Activated T-helper 1 cell treated with anti-CD3 and anti-CD28 coated beads, Interleukin-12 subunit alpha, Interleukin-12 subunit beta, Interleukin-2, Interleukin-4 antibody, amounts not matched to agents 30 ng/mL and 10 ng/mL and 1 ng/mL, durations not matched to agents 14 hours and 24 hours and 36 hours (primary cell): Measurements from ENCODE around the gene RAB11FIP3. TPM values are rescaled to one million over a fixed set of nuclear protein-coding genes. Genes with fewer than 3 reads are reported as not detected.

Experiments
- DNase-seq: peaks from one replicate; pipeline ENCODE4 v3.0.0; 2021; ENCODE audit warnings: low spot score
- H3K27ac Mint-ChIP-seq: one replicate; pipeline ENCODE4 v1.8.0; 2021; ENCODE audit warnings: mild to moderate bottlenecking, mixed read lengths
- H3K27me3 Mint-ChIP-seq: one replicate; pipeline ENCODE4 v1.8.0; 2022; ENCODE audit warnings: mild to moderate bottlenecking, moderate library complexity, mixed read lengths; ENCODE audit not compliant: insufficient read depth
- H3K36me3 Mint-ChIP-seq: one replicate; pipeline ENCODE4 v1.8.0; 2021; ENCODE audit warnings: low read depth, mixed read lengths
- H3K4me1 Mint-ChIP-seq: one replicate; pipeline ENCODE4 v1.8.0; 2021; ENCODE audit warnings: low read depth, mixed read lengths
- H3K4me3 Mint-ChIP-seq: one replicate; pipeline ENCODE4 v1.8.0; 2021; ENCODE audit warnings: mild to moderate bottlenecking, moderate library complexity, mixed read lengths
- H3K9me3 Mint-ChIP-seq: one replicate; pipeline ENCODE4 v1.8.0; 2021; ENCODE audit warnings: mixed read lengths
- intact Hi-C: fragments of 100-400 bp; cut with micrococcal nuclease; formaldehyde crosslinking; loops from one replicate; pipeline ENCODE4 v1.15.1; 2024
- total RNA-seq: library from RNA; stranded (reverse); gene quantifications from 2 replicates; pipeline ENCODE4 v1.2.3, GENCODE V29; 2022

The RAB11FIP3 gene
- total RNA-seq, 1 donor from 2014 or later: 47.5 TPM

DNA sequence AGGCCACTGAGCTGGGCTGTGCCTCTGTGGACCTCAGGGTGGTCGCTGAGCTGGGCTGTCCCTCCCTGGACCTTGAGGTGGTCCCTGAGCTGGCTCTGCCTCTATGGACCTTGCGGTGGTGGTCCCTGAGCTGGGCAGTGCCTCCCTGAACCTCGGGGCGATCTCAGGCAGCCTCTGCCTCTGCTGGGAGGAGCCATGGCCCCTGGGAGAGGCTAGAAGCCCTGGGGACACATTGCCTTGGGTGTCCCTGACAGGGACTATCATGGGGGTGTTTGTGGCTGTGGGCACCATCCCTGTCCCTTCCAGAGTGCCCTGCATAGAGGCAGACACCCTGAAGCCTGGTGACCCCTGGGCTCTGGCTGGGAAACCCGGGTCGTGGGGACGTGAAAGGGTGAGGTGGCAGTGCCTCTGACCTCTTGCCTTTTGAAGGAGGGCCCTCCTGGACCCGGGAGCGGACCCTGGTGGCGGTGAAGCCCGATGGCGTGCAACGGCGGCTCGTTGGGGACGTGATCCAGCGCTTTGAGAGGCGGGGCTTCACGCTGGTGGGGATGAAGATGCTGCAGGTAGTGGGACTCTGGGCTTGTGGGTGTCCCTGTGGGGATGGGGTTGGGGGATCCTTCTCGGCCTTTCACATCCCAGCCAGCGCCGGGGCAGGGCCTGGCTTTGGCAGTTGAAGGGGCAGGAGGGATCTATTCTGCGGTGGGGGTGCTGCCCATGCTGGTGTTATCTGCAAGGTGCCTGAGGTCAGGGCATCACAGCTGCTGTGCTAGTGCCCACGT, 26.7 kb upstream of the RAB11FIP3 start:
- Mint-ChIP-seq H3K27ac (peak overlapping the region; percentile 67), H3K4me1 (peaks cover 19% of the 10 kb centered on the region), H3K4me3 (peak overlapping the region; percentile 87), H3K27me3 (peaks cover 11% of the 10 kb centered on the region), H3K36me3 (no peaks in the 10 kb centered on the region), H3K9me3 (no peaks in the 10 kb centered on the region)
- intact Hi-C loops: no loop called here
- DNase-seq: no peak

DNA sequence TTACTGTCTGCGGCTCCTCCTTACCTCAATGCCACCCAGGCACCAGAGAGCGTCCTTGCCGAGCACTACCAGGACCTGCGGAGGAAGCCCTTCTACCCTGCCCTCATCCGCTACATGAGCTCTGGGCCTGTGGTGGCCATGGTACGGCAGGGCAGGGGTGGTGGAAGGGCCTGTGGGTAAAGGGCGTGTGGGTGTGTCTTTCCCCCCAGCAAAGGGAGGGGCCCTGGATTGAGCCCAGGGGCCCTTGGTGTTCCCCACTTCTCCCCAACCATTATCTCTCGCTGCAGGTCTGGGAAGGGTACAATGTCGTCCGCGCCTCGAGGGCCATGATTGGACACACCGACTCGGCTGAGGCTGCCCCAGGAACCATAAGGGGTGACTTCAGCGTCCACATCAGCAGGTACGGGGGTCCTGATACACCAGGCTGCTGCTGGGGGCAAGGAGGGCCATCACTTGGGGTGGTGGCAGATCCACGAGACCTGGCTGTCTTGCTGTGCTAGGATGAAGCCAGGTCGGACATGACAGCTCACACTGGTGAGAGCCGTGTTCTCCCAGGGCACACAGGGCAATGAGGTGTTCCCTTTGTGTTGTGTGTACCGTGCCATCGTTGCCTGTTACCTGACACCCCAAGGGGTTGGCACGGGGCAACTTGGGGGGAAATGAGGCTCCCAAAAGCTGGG, 26.0 kb upstream of the RAB11FIP3 start:
- DNase-seq: no peak
- peaks cover 11% of the 10 kb centered on the region for H3K27me3 Mint-ChIP-seq
- H3K4me1 Mint-ChIP-seq: peaks cover 19% of the 10 kb centered on the region
- peak overlapping the region; percentile 87 for H3K4me3 Mint-ChIP-seq
- H3K9me3 Mint-ChIP-seq: no peaks in the 10 kb centered on the region
- no peak overlapping the region for H3K27ac Mint-ChIP-seq
- no peaks in the 10 kb centered on the region for H3K36me3 Mint-ChIP-seq
- intact Hi-C loops: loop anchor here (2.0 to 5.0 kb wide), 4 partner anchors 29 to 1213 kb away; partner anchors contain the start of genes CAPN15, CRAMP1, IFT140 and METTL26

DNA sequence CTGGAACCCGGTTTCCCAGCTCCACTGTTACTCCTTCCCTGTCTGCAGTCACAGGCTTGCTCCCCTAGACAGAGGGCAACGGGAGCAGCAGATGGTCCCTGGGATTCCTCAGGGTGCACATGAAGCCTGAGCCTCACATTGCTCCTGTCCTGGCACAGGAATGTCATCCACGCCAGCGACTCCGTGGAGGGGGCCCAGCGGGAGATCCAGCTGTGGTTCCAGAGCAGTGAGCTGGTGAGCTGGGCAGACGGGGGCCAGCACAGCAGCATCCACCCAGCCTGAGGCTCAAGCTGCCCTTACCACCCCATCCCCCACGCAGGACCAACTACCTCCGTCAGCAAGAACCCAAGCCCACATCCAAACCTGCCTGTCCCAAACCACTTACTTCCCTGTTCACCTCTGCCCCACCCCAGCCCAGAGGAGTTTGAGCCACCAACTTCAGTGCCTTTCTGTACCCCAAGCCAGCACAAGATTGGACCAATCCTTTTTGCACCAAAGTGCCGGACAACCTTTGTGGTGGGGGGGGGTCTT, 25.3 kb upstream of the RAB11FIP3 start:
- peaks cover 11% of the 10 kb centered on the region for H3K27me3 Mint-ChIP-seq
- H3K9me3 Mint-ChIP-seq: no peaks in the 10 kb centered on the region
- H3K27ac Mint-ChIP-seq: peak overlapping the region; percentile 66
- intact Hi-C loops: loop anchor here (2.0 to 5.0 kb wide), 4 partner anchors 29 to 1212 kb away; partner anchors contain the start of genes CAPN15, CRAMP1, IFT140 and METTL26
- peaks cover 19% of the 10 kb centered on the region for H3K4me1 Mint-ChIP-seq
- no peaks in the 10 kb centered on the region for H3K36me3 Mint-ChIP-seq
- peak overlapping the region; percentile 87 for H3K4me3 Mint-ChIP-seq
- no peak for DNase-seq

DNA sequence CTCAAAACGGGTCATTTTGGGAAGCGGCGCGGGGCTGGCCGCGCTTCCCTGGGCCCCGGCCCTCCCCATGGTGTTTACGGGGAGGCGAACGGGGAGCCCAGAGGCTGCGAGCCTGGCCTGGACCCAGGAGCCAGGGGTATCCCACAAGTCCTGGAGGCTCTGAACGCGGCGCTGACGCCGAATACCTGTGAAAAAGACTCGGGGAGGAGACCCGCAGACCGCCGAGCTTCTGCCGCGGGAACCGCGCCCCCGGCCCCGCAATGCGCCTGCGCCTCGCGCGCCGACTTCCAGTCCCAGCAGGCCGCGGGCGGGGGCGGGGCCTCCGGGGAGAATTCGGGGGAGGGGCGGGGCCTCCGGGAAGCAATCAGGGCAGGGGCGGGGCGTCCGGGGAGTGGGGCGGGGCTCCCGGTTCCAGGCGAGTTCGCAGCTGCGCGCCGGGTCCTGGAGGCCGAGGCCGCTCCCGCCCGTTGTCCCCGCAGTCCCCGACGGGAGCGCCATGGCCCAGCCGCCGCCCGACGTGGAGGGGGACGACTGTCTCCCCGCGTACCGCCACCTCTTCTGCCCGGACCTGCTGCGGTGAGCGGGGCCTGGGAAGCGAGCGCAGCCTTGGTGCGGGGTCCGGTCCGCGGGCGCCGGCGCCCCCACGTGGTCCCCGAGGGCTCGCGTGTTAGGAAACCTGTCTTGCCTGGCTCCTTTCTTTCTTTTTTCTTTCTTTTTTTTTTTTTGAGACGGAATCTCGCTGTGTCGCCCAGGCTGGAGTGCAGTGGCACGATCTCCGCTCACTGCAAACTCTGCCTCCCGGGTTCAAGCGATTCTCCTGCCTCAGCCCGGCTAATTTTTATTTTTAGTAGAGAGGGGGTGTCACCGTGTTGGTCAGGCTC, 23.7 kb upstream of the RAB11FIP3 start, which contains the start of gene DECR2:
Gene DECR2 (plus strand): TSS at position 418 of the 881 bp plus-strand sequence. CDS start 79 bp downstream, at position 497.
- peaks cover 11% of the 10 kb centered on the region for H3K4me1 Mint-ChIP-seq
- intact Hi-C loops: loop anchor here (1.0 to 5.0 kb wide), 8 partner anchors 19 to 1211 kb away; partner anchors contain the start of genes AXIN1, CAPN15, CRAMP1 and IFT140
- H3K4me3 Mint-ChIP-seq: peak within 1 kb of the TSS; percentile 87

GRCh38 chr16:404971-405486, 20.4 kb upstream of the RAB11FIP3 start:
- Mint-ChIP-seq H3K27ac (no peak overlapping the region), H3K9me3 (no peaks in the 10 kb centered on the region), H3K4me3 (no peak overlapping the region), H3K4me1 (peaks cover 8% of the 10 kb centered on the region), H3K36me3 (no peaks in the 10 kb centered on the region), H3K27me3 (no peaks in the 10 kb centered on the region)
- DNase-seq: no peak
- intact Hi-C loops: loop anchor here (5.0 kb wide), 1 partner anchor 1207 kb away; the partner anchor contains the start of genes CRAMP1 and IFT140

More for the DNA sequence above, 23.7 kb upstream of the RAB11FIP3 start, which contains the start of gene DECR2:
- Mint-ChIP-seq H3K9me3 (no peaks in the 10 kb centered on the region), H3K27ac (peak within 1 kb of the TSS; percentile 58), H3K36me3 (no peaks in the 10 kb centered on the region), H3K27me3 (peaks cover 2% of the 10 kb centered on the region)
- peak; percentile 90 for DNase-seq

DNA sequence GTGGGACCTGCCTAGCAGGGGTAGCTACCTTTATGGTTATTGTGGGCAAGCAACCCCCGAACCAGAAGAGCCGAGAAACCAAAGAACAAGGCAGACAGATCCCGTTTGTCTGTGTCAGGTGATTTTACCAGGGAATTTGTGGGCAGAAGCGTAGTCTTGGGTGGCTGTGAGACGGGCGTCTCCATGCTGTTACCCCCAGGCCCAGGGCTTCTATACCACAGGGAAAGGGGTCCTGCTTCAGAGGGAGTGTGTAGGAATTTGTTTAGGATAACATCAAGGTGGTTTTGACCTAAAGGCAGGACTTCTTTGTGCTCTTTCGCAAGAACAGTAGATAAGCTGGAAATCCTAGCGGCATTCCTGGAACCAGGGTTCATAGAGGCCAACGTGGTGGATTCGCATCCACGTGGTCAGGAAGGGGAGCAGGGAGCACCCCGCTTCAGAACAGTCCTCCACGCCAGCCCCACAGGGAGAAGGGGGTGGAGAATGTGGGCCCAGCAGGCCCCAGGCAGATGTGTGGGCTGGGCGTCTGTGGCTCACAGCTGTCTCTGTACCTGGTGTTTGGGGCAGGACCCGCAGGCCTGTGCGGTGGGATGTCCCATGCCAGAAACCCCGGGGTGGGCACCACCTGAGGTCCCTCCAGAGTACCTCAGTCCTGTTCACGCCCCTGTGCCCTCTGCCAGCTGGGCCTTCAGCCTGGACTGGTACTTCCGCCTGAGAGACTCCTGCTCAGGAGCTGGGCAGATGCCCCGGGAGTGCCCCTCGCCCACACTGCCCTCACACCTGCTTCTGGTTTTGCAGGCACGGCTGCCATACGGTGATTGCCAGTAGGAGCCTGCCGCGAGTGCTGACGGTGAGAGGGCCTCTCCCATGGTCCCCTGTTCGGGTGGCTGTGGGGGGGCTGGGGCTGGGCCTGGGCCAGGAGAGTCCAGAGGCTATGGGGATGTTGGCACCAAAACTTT, 19.6 kb upstream of the RAB11FIP3 start:
- intact Hi-C loops: no loop called here
- H3K27ac Mint-ChIP-seq: no peak overlapping the region
- no peaks in the 10 kb centered on the region for H3K27me3 Mint-ChIP-seq
- no peaks in the 10 kb centered on the region for H3K9me3 Mint-ChIP-seq
- H3K4me3 Mint-ChIP-seq: no peak overlapping the region
- H3K36me3 Mint-ChIP-seq: no peaks in the 10 kb centered on the region
- DNase-seq: no peak
- no peaks in the 10 kb centered on the region for H3K4me1 Mint-ChIP-seq

GRCh38 chr16:407253-407652, 18.2 kb upstream of the RAB11FIP3 start:
- no peaks in the 10 kb centered on the region for H3K4me1 Mint-ChIP-seq
- no peak overlapping the region for H3K4me3 Mint-ChIP-seq
- H3K9me3 Mint-ChIP-seq: no peaks in the 10 kb centered on the region
- H3K27me3 Mint-ChIP-seq: no peaks in the 10 kb centered on the region
- intact Hi-C loops: no loop called here
- no peak for DNase-seq
- no peaks in the 10 kb centered on the region for H3K36me3 Mint-ChIP-seq
- no peak overlapping the region for H3K27ac Mint-ChIP-seq

GRCh38 chr16:410516-411178, 14.8 kb upstream of the RAB11FIP3 start:
- intact Hi-C loops: no loop called here
- H3K27ac Mint-ChIP-seq: no peak overlapping the region
- no peaks in the 10 kb centered on the region for H3K4me1 Mint-ChIP-seq
- H3K9me3 Mint-ChIP-seq: no peaks in the 10 kb centered on the region
- no peaks in the 10 kb centered on the region for H3K36me3 Mint-ChIP-seq
- no peak overlapping the region for H3K4me3 Mint-ChIP-seq
- no peaks in the 10 kb centered on the region for H3K27me3 Mint-ChIP-seq
- no peak for DNase-seq

DNA sequence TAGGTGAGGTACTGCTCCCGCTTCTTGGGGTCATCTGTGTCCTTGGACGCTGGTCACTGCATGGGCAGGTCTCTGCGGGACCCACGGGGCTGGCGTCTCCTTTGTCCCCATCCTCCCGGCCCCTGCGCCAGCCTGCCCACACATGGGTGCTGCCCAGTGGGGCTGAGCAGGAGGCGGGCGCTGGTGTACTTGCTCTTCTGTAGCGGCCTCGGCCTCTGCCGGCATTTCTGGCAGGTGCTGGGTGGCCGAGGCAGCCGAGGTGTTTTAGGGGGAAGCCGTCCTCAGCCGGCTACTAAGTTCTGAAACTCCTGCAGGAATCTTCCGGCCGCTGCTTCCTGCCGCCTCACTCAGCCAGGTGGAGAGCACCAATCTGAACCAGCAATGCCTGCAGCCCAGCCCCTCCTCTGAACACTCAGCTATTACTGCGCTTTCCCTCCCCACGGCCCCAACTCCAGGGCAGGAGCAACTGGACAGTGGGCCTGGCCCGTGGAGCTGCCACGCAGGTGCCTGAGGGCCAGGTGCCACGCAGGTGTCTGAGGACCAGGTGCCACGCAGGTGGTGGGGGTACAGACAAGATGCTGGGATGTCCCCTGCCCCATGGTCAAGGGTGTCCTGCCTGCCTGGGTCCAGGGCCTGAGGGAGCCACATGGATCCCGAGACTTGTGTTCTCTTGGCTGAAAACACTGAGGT, 13.7 kb upstream of the RAB11FIP3 start:
- Mint-ChIP-seq H3K4me1 (no peaks in the 10 kb centered on the region), H3K27me3 (no peaks in the 10 kb centered on the region), H3K9me3 (no peaks in the 10 kb centered on the region), H3K27ac (no peak overlapping the region), H3K36me3 (no peaks in the 10 kb centered on the region), H3K4me3 (no peak overlapping the region)
- DNase-seq: no peak
- intact Hi-C loops: no loop called here

DNA sequence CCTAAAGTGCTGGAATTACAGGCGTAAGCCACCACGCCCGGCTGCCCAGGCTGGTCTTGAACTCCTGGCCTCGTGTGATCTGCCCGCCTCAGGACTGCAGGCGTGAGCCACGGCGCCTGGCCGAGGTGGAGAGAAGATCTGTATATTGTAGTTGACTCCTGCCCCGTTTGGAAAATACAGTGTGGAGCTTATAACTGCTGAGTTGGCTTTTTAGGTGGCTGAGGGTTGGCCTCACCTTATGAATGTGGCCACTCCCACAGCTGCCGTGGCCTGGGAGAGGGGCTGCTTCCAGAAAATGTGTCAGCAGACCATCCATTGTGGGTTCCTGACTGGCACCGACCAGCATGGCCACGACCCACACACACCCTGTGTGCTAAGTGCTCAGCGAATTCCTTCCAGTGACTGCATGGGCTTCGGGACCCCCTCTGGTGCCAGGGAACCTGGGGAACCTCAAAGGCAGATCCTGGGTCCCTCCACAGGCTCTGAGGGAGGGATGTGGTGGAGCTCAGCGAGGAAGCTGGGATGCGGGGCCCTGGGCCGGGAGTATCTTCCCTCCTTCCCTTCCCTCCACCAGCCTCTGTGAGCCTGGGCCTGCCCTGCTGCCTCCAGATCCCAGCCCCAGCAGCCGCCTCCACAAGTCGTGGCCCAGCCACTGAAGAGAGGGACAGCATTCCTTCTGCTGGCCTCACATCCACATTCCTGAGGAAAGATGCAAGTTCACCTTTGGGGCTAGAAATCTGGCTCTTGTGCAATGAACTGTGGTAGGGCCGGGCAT, 10.9 kb upstream of the RAB11FIP3 start:
- intact Hi-C loops: no loop called here
- Mint-ChIP-seq H3K27me3 (no peaks in the 10 kb centered on the region), H3K9me3 (no peaks in the 10 kb centered on the region), H3K27ac (no peak overlapping the region), H3K4me3 (no peak overlapping the region), H3K4me1 (no peaks in the 10 kb centered on the region), H3K36me3 (no peaks in the 10 kb centered on the region)
- no peak for DNase-seq
